Right lobe of liver (tissue), 6 donors: Measurements from ENCODE around the gene RPTOR. TPM values are rescaled to one million over a fixed set of nuclear protein-coding genes. Genes with fewer than 3 reads are reported as not detected.
A peak's percentile ranks its signal among the peaks of the same experiment; 100 is the strongest.

Experiments
- ATAC-seq, 4 donors: fragments of 200-7000 bp; cut with Tn5 transposase; one replicate each; pipeline ENCODE4 v1.9.1; 2020; ENCODE audit warnings: mild to moderate bottlenecking in 4 of 4, moderate library complexity in 4 of 4
- DNase-seq, 3 donors: peaks; one replicate each; pipeline ENCODE4 v3.0.0-alpha.2; 2020
- H3K27ac ChIP-seq, 3 donors: fragments of 200-600 bp; one replicate each; pipeline ENCODE4 v1.8.0; 2022
- H3K27me3 ChIP-seq, 2 donors: fragments of 200-600 bp; one replicate each; pipeline ENCODE4 v1.8.0; 2022
- H3K36me3 ChIP-seq, 4 donors: fragments of 200-600 bp; sonication (generic) in 1 of 4; one replicate each; pipeline versions ENCODE4 v1.5.1 to v1.8.0; 2017 to 2022; ENCODE audit warnings: control low read depth in 1 of 4
- H3K4me1 ChIP-seq, 4 donors: fragments of 200-600 bp; sonication (generic) in 1 of 4; one replicate each; pipeline versions ENCODE4 v1.5.1 to v1.8.0; 2017 to 2022; ENCODE audit warnings: control low read depth in 1 of 4
- H3K4me3 ChIP-seq, 3 donors: fragments of 200-600 bp; one replicate each; pipeline ENCODE4 v1.8.0; 2022
- H3K9me3 ChIP-seq, 4 donors: fragments of 200-600 bp; sonication (generic) in 1 of 4; one replicate each; pipeline versions ENCODE4 v1.5.1 to v1.8.0; 2017 to 2022; ENCODE audit warnings: control low read depth in 1 of 4
- CTCF ChIP-seq, 4 donors: fragments of 200-600 bp in 3 of 4; fragments of 450-650 bp in 1 of 4; IDR thresholded peaks; one replicate each; pipeline versions ENCODE4 v1.5.1 to v1.8.0; 2016 to 2022; ENCODE audit warnings: antibody characterized with exemption in 4 of 4, mild to moderate bottlenecking in 2 of 4
- POLR2A ChIP-seq: fragments of 450-650 bp; IDR thresholded peaks from one replicate; pipeline ENCODE4 v1.6.1; 2017; ENCODE audit warnings: antibody characterized with exemption, mild to moderate bottlenecking
- WGBS: methylation state at CpG from one replicate; pipeline ENCODE4 v1.1.6; 2018; ENCODE audit warnings: low coverage, low lambda C conversion rate; ENCODE audit not compliant: insufficient coverage; ENCODE audit errors: missing lambda C conversion rate; 5-methylcytosine and 5-hydroxymethylcytosine counted together
- intact Hi-C, 2 donors: fragments of 100-400 bp; cut with DNase I; formaldehyde crosslinking; loops; one replicate each; pipeline versions ENCODE4 v1.11.2 to v1.14.1; 2022
- total RNA-seq, 6 experiments: library from RNA; depleted of rRNA in 2 of 6; stranded (reverse); fragments of >200 nt in 2 of 6; fragmentation: NEBNext Ultra II Directional in 3 of 6; extraction: Animal tissue kit (Norgen Biotek cat#: 25700) in 3 of 6; gene quantifications; one replicate each; pipeline versions ENCODE4 v1.1.0 to v1.2.4, GENCODE V29; 2016 to 2023
- donor health status: DM: no; HTN: yes; CAD: no.
- donor health status: DM: no; HTN: no; CAD: no.
- donor health status: DM: no; HTN: no; CAD: no.
- donor health status: DM: no; HTN: yes; CAD: no.
- donor health status: DM: no; HTN: yes; CAD: no.

RPTOR gene
- total RNA-seq, 6 experiments from 2014 or later, result 13.1 to 24.0 (median 15.5) TPM

- Histone ChIP-seq H3K4me3 (no peak overlapping the region), H3K9me3 (no peaks in the 10 kb centered on the region), H3K27me3 (peaks cover 0 to 4% of the 10 kb centered on the region in 2 donors), H3K36me3 (peaks cover 0 to 34% (median 6%) of the 10 kb centered on the region in 4 donors), H3K27ac (peak overlapping the region in 1 of 3 donors; percentile 58), H3K4me1 (peaks cover 0 to 37% (median 11%) of the 10 kb centered on the region in 4 donors)
- intact Hi-C loops, result no loop called here
- 18% methylated on average over 6 of the region's 18 CpGs for WGBS
- peak; percentile 84 to 88 (median 86) for ATAC-seq
- DNase-seq, result peak; percentile 72 to 91 (median 87)
- TF ChIP-seq CTCF (IDR thresholded peaks at IDR 0.05) (no peak), POLR2A (no peak)
Measured at GRCh38 chr17:81000631-81001357, 456.2 kb downstream of the RPTOR start.

- 74% methylated on average over 8 of the region's 10 CpGs for WGBS
- Histone ChIP-seq H3K36me3 (peaks cover 0 to 23% (median 2%) of the 10 kb centered on the region in 4 donors), H3K27ac (no peak overlapping the region), H3K27me3 (peaks cover 0 to 4% of the 10 kb centered on the region in 2 donors), H3K9me3 (no peaks in the 10 kb centered on the region), H3K4me1 (peaks cover 0 to 37% (median 11%) of the 10 kb centered on the region in 4 donors), H3K4me3 (no peak overlapping the region)
- no peak for DNase-seq
- no peak for ATAC-seq
- TF ChIP-seq POLR2A (no peak), CTCF (IDR thresholded peaks at IDR 0.05) (no peak)
- intact Hi-C loops, result no loop called here
Measured at GRCh38 chr17:81002013-81002384, 457.4 kb downstream of the RPTOR start.

GRCh38 chr17:81002409-81003361 lies 458.0 kb downstream of the RPTOR start:
- intact Hi-C loops, result no loop called here
- H3K4me3 ChIP-seq, result no peak overlapping the region
- no peaks in the 10 kb centered on the region for H3K9me3 ChIP-seq
- peak in 1 of 3 donors; percentile 52 for DNase-seq
- peaks cover 0 to 37% (median 11%) of the 10 kb centered on the region in 4 donors for H3K4me1 ChIP-seq
- no peak overlapping the region for H3K27ac ChIP-seq
- ATAC-seq, result no peak
- H3K36me3 ChIP-seq, result peaks cover 0 to 16% (median 0%) of the 10 kb centered on the region in 4 donors
- peaks cover 0 to 4% of the 10 kb centered on the region in 2 donors for H3K27me3 ChIP-seq
- 54% methylated on average over 20 of the region's 21 CpGs for WGBS
- no peak for TF ChIP-seq POLR2A
- TF ChIP-seq CTCF (IDR thresholded peaks at IDR 0.05), result no peak

- no peak overlapping the region for H3K4me3 ChIP-seq
- H3K9me3 ChIP-seq, result no peaks in the 10 kb centered on the region
- peaks cover 0 to 4% of the 10 kb centered on the region in 2 donors for H3K27me3 ChIP-seq
- intact Hi-C loops, result no loop called here
- WGBS, result 0% methylated on average over 10 of the region's 72 CpGs
- no peak for ATAC-seq
- no peak for TF ChIP-seq POLR2A
- TF ChIP-seq CTCF (IDR thresholded peaks at IDR 0.05), result no peak
- peaks cover 0 to 6% (median 0%) of the 10 kb centered on the region in 4 donors for H3K36me3 ChIP-seq
- peak in 2 of 3 donors; percentile 44 to 53 for DNase-seq
- H3K4me1 ChIP-seq, result peaks cover 0 to 37% (median 11%) of the 10 kb centered on the region in 4 donors
- H3K27ac ChIP-seq, result no peak overlapping the region
Measured at GRCh38 chr17:81003711-81004475, 459.3 kb downstream of the RPTOR start.
